Stimulated activated CD4-positive, alpha-beta T cell treated with anti-CD3 and anti-CD28 coated beads, Interleukin-2, amount 100 ng/mL, for 4 hours (primary cell): ENCODE results near the gene CPHXL2.

ENCODE experiments used
- DNase-seq: peaks from one replicate; pipeline ENCODE4 v3.0.0-alpha.2; 2020; ENCODE audit warnings: low read depth

The CPHXL2 gene

GRCh38 chr16:75676909-75677308, at the start of gene CPHXL2:
Gene CPHXL2, minus strand, starts transcription at chr16:75677009. Its CDS starts 10 bp downstream, at chr16:75676999.
- no peak for DNase-seq

DNA sequence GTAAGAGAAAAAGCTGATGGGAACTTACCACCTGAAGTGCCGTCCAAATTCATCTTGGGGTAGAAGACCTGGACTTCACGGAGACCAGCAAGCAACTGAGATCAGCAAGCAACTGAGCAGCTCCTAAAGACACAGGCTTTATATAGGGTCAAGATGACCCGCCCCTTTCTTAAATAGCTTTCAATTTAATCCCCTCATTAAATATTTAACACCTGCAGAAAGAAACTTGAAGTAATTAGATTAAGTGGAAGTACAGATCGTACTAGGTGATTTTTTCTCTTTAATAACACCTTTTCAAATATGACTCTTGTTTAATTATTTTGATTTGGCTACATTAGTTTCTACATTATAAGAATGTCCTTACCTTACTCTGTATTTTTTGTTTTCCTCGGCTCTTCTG, 49.6 kb upstream of the CPHXL2 start, which contains the start of gene CPHXL:
TSS of gene CPHXL (minus strand) at position 101 of the 400 bp plus-strand sequence. CDS start at position 53, 48 bp downstream.
- DNase-seq, result no peak

DNA sequence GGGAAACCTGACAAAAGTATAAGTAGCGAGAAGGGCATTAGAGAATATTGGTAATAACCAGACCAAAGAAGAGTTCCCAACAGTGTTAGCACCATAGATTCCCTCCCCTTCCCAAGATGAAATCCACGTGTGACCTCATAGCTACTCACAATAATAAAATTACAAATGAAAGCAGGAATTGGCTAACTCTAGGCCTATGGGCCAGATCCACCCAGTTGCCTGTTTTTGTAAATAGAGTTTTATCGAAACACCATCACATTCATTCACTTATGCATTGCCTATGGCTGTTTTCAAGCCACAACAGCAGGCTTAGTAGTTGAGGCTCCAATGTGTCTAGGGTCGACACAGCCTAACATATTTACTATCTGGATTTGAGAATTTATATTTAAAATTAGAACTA, 41.6 kb upstream of the CPHXL2 start:
- DNase-seq, result no peak

DNA sequence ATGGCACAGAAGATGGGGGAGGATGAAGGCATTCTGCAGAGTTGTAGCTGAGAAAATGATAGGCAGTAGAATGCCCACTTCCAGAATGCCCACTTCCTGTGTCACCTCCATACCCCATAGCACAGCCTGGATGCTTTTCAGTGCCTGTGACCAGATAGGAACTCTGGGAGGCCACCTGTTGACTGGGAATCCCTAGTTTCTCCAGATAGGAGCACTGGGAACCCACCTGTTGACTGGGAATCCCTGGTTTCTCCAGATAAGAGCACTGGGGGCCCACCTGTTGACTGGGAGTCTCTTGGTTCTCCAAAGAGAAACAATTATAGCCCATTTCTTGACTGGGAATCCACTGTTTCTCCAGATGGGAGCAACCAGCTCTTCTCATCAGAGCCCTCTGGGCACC, 37.9 kb upstream of the CPHXL2 start:
- no peak for DNase-seq

GRCh38 chr16:75710344-75710743, 33.5 kb upstream of the CPHXL2 start:
- DNase-seq, result no peak

DNA sequence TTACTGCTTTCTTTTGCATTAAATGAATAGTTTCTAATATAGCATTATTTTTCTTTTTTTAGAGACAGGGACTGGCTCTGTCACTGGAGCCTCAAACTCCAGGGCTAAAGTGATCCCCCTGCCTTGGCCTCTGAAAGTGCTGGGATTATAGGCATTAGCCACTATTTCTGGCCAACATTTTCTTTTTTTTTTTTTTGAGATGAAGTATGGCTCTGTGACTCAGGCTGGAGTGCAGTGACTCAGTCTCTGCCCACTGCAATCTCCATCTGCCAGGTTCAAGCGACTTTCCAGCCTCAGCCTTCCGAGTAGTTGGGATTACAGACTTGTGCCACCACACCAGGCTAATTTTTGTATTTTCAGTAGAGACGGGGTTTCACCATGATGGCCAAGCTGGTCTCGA, 26.5 kb upstream of the CPHXL2 start:
- no peak for DNase-seq

- no peak for DNase-seq
These were observed 25.4 kb upstream of the CPHXL2 start for GRCh38 chr16:75702242-75702641.

- no peak for DNase-seq
These were observed 24.6 kb upstream of the CPHXL2 start, which contains the start of gene DUXB for GRCh38 chr16:75701361-75701760. Gene DUXB, minus strand, starts transcription at chr16:75701461. Its CDS starts 43 bp downstream, at chr16:75701418.

- DNase-seq, result no peak
These were observed 20.8 kb upstream of the CPHXL2 start for GRCh38 chr16:75697571-75697970.

- no peak for DNase-seq
These were observed 18.9 kb upstream of the CPHXL2 start for GRCh38 chr16:75695708-75696107.

DNA sequence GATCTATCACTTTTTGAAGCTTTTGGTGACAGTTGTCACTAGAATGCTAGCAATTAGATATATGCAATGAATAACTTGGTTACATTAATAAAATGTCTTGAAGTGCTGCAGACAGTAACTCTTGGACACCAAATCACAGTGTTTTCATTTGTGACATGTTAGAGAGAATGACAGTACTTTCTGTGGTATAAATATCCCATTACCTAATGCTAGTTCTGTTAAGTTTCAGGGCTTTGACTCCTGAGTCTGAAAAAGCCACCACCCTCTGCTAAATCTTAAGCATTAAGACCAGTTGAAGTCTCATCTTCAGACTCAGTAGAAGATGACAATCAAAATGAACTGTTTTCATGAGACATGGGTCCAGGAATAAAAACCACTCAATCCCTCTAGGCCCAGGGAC, 10.6 kb upstream of the CPHXL2 start:
- DNase-seq, result no peak

DNA sequence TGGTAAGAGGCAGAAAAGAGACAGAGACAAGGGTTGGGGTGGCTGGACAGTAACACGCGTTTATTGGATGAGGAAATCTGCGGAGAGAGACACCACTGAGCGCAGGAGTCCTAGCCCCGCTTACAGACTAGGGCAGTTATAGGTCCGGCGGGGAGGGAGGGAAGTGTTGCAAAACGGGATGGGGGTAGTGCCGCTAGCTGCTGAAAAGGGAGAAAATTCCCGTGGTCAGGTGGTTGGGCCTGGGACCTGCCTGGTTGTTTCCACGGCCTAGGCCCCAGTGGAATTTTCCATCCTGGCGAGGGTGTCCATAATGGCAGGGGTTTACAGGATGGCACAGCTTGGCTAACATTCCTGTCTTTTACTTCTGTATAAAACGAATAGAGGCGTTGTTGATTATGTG, 5.5 kb upstream of the CPHXL2 start:
- DNase-seq, result no peak

GRCh38 chr16:75679366-75679765, 2.6 kb upstream of the CPHXL2 start:
- DNase-seq, result no peak

DNA sequence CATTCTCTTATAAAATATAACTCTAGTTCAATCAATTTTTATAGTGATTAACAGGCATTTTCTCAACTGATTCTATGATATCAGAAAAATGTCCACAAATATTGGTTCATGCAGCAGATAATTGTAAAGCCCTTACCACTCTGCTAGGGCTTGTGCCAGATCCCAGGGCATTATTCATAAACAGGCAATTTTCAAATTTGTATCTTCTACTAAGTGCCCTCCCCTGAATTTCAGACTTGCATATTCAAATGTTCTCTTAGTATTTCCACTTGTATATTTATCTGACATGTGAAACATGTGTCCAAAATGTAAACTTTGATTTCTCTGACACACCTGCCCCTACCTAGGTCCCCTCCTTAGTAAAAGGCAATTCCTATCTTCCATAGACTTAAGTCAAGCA, 9.3 kb downstream of the CPHXL2 start:
- DNase-seq, result no peak

GRCh38 chr16:75660726-75661302, 16.0 kb downstream of the CPHXL2 start:
- DNase-seq, result no peak

DNA sequence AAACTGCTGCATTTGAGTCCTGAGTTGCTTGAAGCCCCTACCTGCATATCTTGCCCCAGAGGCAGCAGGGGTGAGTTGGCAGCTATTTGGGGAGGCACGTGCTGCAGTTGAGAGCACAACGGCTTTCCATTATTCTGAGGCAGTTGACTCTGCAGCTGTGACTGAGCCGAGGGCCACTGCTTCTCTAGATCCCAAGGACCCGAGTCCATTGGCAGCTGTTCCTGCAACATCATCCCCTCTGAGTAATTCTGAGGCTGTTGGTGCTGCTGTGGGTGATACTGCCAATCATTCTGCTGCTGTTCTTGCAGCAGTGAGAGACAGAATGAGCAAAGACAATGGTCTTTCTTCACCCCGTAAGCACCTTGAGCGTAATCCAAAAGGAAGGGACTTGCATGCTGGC, 16.5 kb downstream of the CPHXL2 start:
- no peak for DNase-seq

GRCh38 chr16:75658175-75658574, 18.6 kb downstream of the CPHXL2 start:
- DNase-seq, result no peak

- DNase-seq, result no peak
These were observed 22.9 kb downstream of the CPHXL2 start for GRCh38 chr16:75653922-75654321.

- DNase-seq, result peak; percentile 76
These were observed 28.3 kb downstream of the CPHXL2 start for GRCh38 chr16:75648265-75649076.

DNA sequence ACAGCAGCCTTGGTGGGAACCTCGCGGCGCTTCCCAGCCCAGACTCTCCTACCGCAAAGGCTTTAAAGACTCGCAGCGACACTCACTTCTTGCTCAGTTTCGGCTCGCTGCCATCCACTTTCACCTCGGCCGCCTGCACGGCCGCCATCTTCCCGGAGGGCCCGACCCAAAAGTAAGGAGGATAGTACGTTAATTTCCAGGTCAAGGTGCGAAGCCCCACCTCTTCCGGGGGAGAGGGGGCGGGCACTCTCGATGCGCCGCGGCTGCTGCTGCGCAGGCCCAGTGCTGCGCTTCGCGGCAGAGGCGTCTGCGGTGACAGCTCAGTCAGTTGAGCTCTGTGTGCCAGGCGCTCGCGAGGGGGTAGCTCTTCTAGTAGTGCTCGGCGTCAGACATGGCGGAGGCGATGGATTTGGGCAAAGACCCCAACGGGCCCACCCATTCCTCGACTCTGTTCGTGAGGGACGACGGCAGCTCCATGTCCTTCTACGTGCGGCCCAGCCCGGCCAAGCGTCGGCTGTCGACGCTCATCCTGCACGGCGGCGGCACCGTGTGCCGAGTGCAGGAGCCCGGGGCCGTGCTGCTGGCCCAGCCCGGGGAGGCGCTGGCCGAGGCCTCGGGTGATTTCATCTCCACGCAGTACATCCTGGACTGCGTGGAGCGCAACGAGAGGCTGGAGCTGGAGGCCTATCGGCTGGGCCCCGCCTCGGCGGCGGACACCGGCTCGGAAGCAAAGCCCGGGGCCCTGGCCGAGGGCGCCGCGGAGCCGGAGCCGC, 29.1 kb downstream of the CPHXL2 start, which contains the start of the genes KARS1 and TERF2IP:
TSS of gene KARS1 (minus strand) at position 174 of the 773 bp plus-strand sequence. CDS start at position 148, 26 bp downstream.
TSS of gene TERF2IP (plus strand) at position 282 of the 773 bp plus-strand sequence. CDS start at position 392, 110 bp downstream.
- peak; percentile 93 for DNase-seq

DNA sequence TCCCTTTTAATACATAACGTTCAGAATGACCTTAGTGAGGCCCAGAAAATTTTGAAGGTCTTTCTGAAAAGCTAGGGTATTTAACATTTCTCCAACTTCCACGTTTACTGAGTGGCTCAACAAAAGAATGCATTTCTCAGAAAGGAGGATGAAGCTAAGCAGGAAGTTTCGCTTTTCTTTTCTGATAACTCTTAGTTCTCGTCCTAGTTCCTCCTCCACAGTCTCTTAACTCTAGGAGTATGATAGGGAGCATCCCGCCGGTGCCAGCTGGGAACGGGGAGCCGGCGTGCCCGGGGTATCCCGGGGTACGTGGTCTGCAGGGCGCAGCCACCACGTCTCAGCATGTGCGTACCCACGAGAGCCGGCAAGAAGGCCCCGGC, 29.7 kb downstream of the CPHXL2 start:
- no peak for DNase-seq

GRCh38 chr16:75644240-75645012, 32.4 kb downstream of the CPHXL2 start:
- no peak for DNase-seq
